ENCODE measurements around the gene RS1.

DNA sequence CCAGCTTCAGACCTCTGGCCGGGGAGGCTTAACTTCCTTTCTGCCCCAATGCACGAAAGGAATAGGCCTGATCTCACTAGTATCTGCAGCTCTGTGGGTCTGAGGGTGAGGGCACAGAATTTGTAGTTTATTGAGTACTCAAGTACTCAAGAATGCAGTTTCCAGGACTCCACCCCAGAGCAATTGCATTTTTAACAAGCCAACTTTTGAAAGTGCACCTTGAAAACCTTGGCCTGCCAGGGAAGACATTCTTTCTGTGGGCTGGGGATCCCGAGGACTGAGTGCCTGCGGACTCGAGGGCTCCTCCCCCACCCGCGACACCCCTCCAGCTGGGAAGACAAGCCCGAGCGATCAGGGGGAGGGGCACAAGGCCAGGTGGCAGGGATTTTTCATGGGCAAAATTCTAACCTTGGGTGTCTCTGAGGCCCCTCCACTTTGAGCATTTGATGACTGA is 22.4 kb downstream of the RS1 start:
- TF ChIP-seq, protein P1, sequence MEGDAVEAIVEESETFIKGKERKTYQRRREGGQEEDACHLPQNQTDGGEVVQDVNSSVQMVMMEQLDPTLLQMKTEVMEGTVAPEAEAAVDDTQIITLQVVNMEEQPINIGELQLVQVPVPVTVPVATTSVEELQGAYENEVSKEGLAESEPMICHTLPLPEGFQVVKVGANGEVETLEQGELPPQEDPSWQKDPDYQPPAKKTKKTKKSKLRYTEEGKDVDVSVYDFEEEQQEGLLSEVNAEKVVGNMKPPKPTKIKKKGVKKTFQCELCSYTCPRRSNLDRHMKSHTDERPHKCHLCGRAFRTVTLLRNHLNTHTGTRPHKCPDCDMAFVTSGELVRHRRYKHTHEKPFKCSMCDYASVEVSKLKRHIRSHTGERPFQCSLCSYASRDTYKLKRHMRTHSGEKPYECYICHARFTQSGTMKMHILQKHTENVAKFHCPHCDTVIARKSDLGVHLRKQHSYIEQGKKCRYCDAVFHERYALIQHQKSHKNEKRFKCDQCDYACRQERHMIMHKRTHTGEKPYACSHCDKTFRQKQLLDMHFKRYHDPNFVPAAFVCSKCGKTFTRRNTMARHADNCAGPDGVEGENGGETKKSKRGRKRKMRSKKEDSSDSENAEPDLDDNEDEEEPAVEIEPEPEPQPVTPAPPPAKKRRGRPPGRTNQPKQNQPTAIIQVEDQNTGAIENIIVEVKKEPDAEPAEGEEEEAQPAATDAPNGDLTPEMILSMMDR (IDR thresholded peaks at IDR 0.05; ENCODE audit: low read depth, low read length), result no peak
- TF ChIP-seq EZH2phosphoT487 (IDR thresholded peaks at IDR 0.05; ENCODE audit: low read depth), result no peak
